ENCODE results near the gene CREB5. TPM values are rescaled to one million over a fixed set of nuclear protein-coding genes. Genes with fewer than 3 reads are reported as not detected.

CREB5 gene
- total RNA-seq, 3 donors from 2014 or later: 17.3 to 19.7 (median 18.0) TPM

- no peak for DNase-seq (ENCODE audit: low spot score in 2 of 2)
These were observed 91.1 kb downstream of the CREB5 start for GRCh38 chr7:28503396-28503795.

GRCh38 chr7:28505014-28505413 lies 92.7 kb downstream of the CREB5 start:
- Histone ChIP-seq H3K9me3 (no peaks in the 10 kb centered on the region), H3K4me3 (no peak overlapping the region), H3K27me3 (no peaks in the 10 kb centered on the region), H3K4me1 (no peaks in the 10 kb centered on the region), H3K36me3 (no peaks in the 10 kb centered on the region), H3K27ac (no peak overlapping the region)
- intact Hi-C loops (cut with DNase I; ENCODE audit: low total_unique reads): no loop called here
- DNase-seq (ENCODE audit: low spot score in 2 of 2): no peak
- TF ChIP-seq CTCF (IDR thresholded peaks at IDR 0.05): no peak
- TF ChIP-seq POLR2A (IDR thresholded peaks at IDR 0.05): no peak
- TF ChIP-seq POLR2AphosphoS5 (IDR thresholded peaks at IDR 0.05): no peak

More at GRCh38 chr7:28503396-28503795, 91.1 kb downstream of the CREB5 start:
- Histone ChIP-seq H3K9me3 (no peaks in the 10 kb centered on the region), H3K36me3 (no peaks in the 10 kb centered on the region), H3K4me3 (no peak overlapping the region), H3K4me1 (no peaks in the 10 kb centered on the region), H3K27ac (no peak overlapping the region), H3K27me3 (no peaks in the 10 kb centered on the region)
- TF ChIP-seq POLR2A (IDR thresholded peaks at IDR 0.05) (no peak), POLR2AphosphoS5 (IDR thresholded peaks at IDR 0.05) (no peak), CTCF (IDR thresholded peaks at IDR 0.05) (no peak)
- intact Hi-C loops (cut with DNase I; ENCODE audit: low total_unique reads): no loop called here

GRCh38 chr7:28505867-28506266 lies 93.5 kb downstream of the CREB5 start:
- intact Hi-C loops (cut with DNase I; ENCODE audit: low total_unique reads): no loop called here
- no peak overlapping the region for H3K4me3 ChIP-seq
- H3K9me3 ChIP-seq: no peaks in the 10 kb centered on the region
- H3K36me3 ChIP-seq: no peaks in the 10 kb centered on the region
- TF ChIP-seq POLR2A (IDR thresholded peaks at IDR 0.05): no peak
- TF ChIP-seq POLR2AphosphoS5 (IDR thresholded peaks at IDR 0.05): no peak
- no peak for TF ChIP-seq CTCF (IDR thresholded peaks at IDR 0.05)
- H3K4me1 ChIP-seq: no peaks in the 10 kb centered on the region
- no peak overlapping the region for H3K27ac ChIP-seq
- no peaks in the 10 kb centered on the region for H3K27me3 ChIP-seq
- no peak for DNase-seq (ENCODE audit: low spot score in 2 of 2)

- Histone ChIP-seq H3K4me3 (no peak overlapping the region), H3K36me3 (no peaks in the 10 kb centered on the region), H3K9me3 (no peaks in the 10 kb centered on the region), H3K4me1 (no peaks in the 10 kb centered on the region), H3K27me3 (no peaks in the 10 kb centered on the region), H3K27ac (peak overlapping the region in 1 of 2 donors; percentile 28)
- intact Hi-C loops (cut with DNase I; ENCODE audit: low total_unique reads): no loop called here
- DNase-seq (ENCODE audit: low spot score in 2 of 2): no peak
- TF ChIP-seq POLR2AphosphoS5 (IDR thresholded peaks at IDR 0.05) (no peak), CTCF (IDR thresholded peaks at IDR 0.05) (no peak), POLR2A (IDR thresholded peaks at IDR 0.05) (no peak)
These were observed 95.4 kb downstream of the CREB5 start for GRCh38 chr7:28507525-28508282.

- Histone ChIP-seq H3K9me3 (no peaks in the 10 kb centered on the region), H3K4me1 (no peaks in the 10 kb centered on the region), H3K27ac (peak overlapping the region; percentile 63 to 70), H3K27me3 (no peaks in the 10 kb centered on the region), H3K36me3 (no peaks in the 10 kb centered on the region), H3K4me3 (peak overlapping the region in 1 of 3 donors; percentile 17)
- TF ChIP-seq POLR2A (IDR thresholded peaks at IDR 0.05) (no peak), CTCF (IDR thresholded peaks at IDR 0.05) (no peak), POLR2AphosphoS5 (IDR thresholded peaks at IDR 0.05) (peak in 1 of 3 donors; percentile 43)
- peak in 1 of 2 donors; percentile 54 for DNase-seq (ENCODE audit: low spot score in 2 of 2)
- intact Hi-C loops (cut with DNase I; ENCODE audit: low total_unique reads): no loop called here
These were observed 97.1 kb downstream of the CREB5 start for GRCh38 chr7:28509251-28510025.

Measured in breast epithelium (tissue), 4 donors.